Keratinocyte (primary cell): ENCODE measurements around the gene PLXND1. TPM values are rescaled to one million over a fixed set of nuclear protein-coding genes. Genes with fewer than 3 reads are reported as not detected.

Source experiments
- DNase-seq: peaks from one replicate; pipeline ENCODE4 v3.0.0-alpha.2; 2011; ENCODE audit warnings: low read depth, missing footprints, low spot score
- FAIRE-seq: peaks from 2 replicates; lab custom pipeline; 2011; peaks lifted over from hg19 to GRCh38; lab: Jason Lieb, UNC
- H2AFZ ChIP-seq: 2 replicates; pipeline ENCODE4 v1.6.0; 2012; ENCODE audit warnings: low read length, control low read depth, inconsistent platforms; ENCODE audit not compliant: control insufficient read depth
- H3K27ac ChIP-seq: 2 replicates; pipeline ENCODE4 v1.5.1; 2011; ENCODE audit warnings: low read length; ENCODE audit not compliant: control insufficient read depth, insufficient read depth
- H3K27me3 ChIP-seq: 3 replicates; pipeline ENCODE4 v1.6.0; 2011; ENCODE audit warnings: low read length; ENCODE audit not compliant: control insufficient read depth, insufficient read depth; ENCODE audit errors: extremely low read depth
- H3K36me3 ChIP-seq, 2 experiments: 2 replicates in 1 of 2; 3 replicates in 1 of 2; pipeline ENCODE4 v1.5.1; 2011; ENCODE audit warnings: low read length in 2 of 2, mild to moderate bottlenecking in 1 of 2; ENCODE audit not compliant: control insufficient read depth in 2 of 2, insufficient read depth in 2 of 2; ENCODE audit errors: extremely low read depth in 1 of 2
- H3K4me1 ChIP-seq: 3 replicates; pipeline ENCODE4 v1.5.1; 2011; ENCODE audit warnings: low read length; ENCODE audit not compliant: control insufficient read depth, insufficient read depth; ENCODE audit errors: extremely low read depth
- H3K4me2 ChIP-seq: 3 replicates; pipeline ENCODE4 v1.6.0; 2011; ENCODE audit warnings: low read depth, low read length; ENCODE audit not compliant: control insufficient read depth, insufficient read depth; ENCODE audit errors: extremely low read depth
- H3K4me3 ChIP-seq, 3 experiments: fragments of 200-600 bp in 1 of 3; sonication (generic) in 1 of 3; 2 replicates in 2 of 3; 3 replicates in 1 of 3; pipeline ENCODE4 v1.5.1; 2011 to 2016; ENCODE audit warnings: low read length in 3 of 3, mild to moderate bottlenecking in 3 of 3, control low read depth in 2 of 3, inconsistent platforms in 1 of 3, low read depth in 1 of 3, mixed read lengths in 1 of 3, mixed run types in 1 of 3, moderate library complexity in 1 of 3; ENCODE audit not compliant: control insufficient read depth in 2 of 3, insufficient read depth in 2 of 3; ENCODE audit errors: extremely low read depth in 1 of 3
- H3K79me2 ChIP-seq: 2 replicates; pipeline ENCODE4 v1.6.0; 2012; ENCODE audit warnings: low read length; ENCODE audit not compliant: control insufficient read depth, insufficient read depth
- H3K9ac ChIP-seq: 3 replicates; pipeline ENCODE4 v1.6.0; 2011; ENCODE audit warnings: low read length; ENCODE audit not compliant: control insufficient read depth, insufficient read depth; ENCODE audit errors: extremely low read depth
- H3K9me1 ChIP-seq: 3 replicates; pipeline ENCODE4 v1.6.0; 2011; ENCODE audit warnings: low read length; ENCODE audit not compliant: control insufficient read depth, insufficient read depth; ENCODE audit errors: extremely low read depth
- H3K9me3 ChIP-seq: 2 replicates; pipeline ENCODE4 v1.5.1; 2012; ENCODE audit warnings: low read depth, low read length; ENCODE audit not compliant: control insufficient read depth
- H4K20me1 ChIP-seq: 3 replicates; pipeline ENCODE4 v1.6.0; 2011; ENCODE audit warnings: low read length; ENCODE audit not compliant: control insufficient read depth, insufficient read depth; ENCODE audit errors: extremely low read depth
- EZH2 ChIP-seq: IDR thresholded peaks from one replicate; pipeline ENCODE4 v1.6.1; 2012; ENCODE audit warnings: inconsistent platforms, mild to moderate bottlenecking, low read length, moderate library complexity
- dilution Hi-C: fragments of 300-500 bp; cut with MboI; formaldehyde crosslinking; loops from one replicate; pipeline ENCODE4 v1.7.0; 2020; ENCODE audit warnings: low sequenced_read_pairs; ENCODE audit not compliant: extremely low pct_ligation_motif_present
- polyA plus RNA-seq, 5 experiments: library from polyadenylated mRNA; depleted of rRNA in 3 of 5; stranded (reverse) in 3 of 5; stranded (forward) in 1 of 5; unstranded in 1 of 5; fragments of >200 nt; gene quantifications; 1 replicate in 1 of 5; 2 replicates in 3 of 5; 3 replicates in 1 of 5; pipeline versions ENCODE4 v1.2.1 to v1.2.3, GENCODE V29; 2011 to 2012; ENCODE audit warnings: missing spikeins in 2 of 5, low read depth in 1 of 5, low replicate concordance in 1 of 5
- TF ChIP-seq, protein P1 (sequence below), 3 experiments: IDR thresholded peaks in 1 of 3; conservative IDR thresholded peaks in 1 of 3; optimal IDR thresholded peaks in 1 of 3; 2 replicates in 2 of 3; 3 replicates in 1 of 3; pipeline versions ENCODE3 to v1.5.1; 2011; ENCODE audit warnings: low read length in 3 of 3, mild to moderate bottlenecking in 3 of 3, moderate library complexity in 2 of 3, control low read depth in 1 of 3, inconsistent platforms in 1 of 3; ENCODE audit not compliant: insufficient read depth in 2 of 3; ENCODE audit errors: extremely low read depth in 1 of 3

Gene PLXND1
- polyA plus RNA-seq, 1 donor (not counting 4 experiments of a cell fraction or from before 2014, with no cell fraction given) = 0.09 TPM

- H3K79me2 ChIP-seq = no peaks in the 10 kb centered on the region
- FAIRE-seq (no peak), DNase-seq (no peak)
- H3K36me3 ChIP-seq = no peaks in the 10 kb centered on the region
- no peaks in the 10 kb centered on the region for H3K27me3 ChIP-seq
- no peaks in the 10 kb centered on the region for H3K4me1 ChIP-seq
- H3K9me3 ChIP-seq = no peaks in the 10 kb centered on the region
- no peak overlapping the region for H3K27ac ChIP-seq
- no peaks in the 10 kb centered on the region for H4K20me1 ChIP-seq
- H2AFZ ChIP-seq = no peak overlapping the region
- TF ChIP-seq, protein P1, sequence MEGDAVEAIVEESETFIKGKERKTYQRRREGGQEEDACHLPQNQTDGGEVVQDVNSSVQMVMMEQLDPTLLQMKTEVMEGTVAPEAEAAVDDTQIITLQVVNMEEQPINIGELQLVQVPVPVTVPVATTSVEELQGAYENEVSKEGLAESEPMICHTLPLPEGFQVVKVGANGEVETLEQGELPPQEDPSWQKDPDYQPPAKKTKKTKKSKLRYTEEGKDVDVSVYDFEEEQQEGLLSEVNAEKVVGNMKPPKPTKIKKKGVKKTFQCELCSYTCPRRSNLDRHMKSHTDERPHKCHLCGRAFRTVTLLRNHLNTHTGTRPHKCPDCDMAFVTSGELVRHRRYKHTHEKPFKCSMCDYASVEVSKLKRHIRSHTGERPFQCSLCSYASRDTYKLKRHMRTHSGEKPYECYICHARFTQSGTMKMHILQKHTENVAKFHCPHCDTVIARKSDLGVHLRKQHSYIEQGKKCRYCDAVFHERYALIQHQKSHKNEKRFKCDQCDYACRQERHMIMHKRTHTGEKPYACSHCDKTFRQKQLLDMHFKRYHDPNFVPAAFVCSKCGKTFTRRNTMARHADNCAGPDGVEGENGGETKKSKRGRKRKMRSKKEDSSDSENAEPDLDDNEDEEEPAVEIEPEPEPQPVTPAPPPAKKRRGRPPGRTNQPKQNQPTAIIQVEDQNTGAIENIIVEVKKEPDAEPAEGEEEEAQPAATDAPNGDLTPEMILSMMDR (optimal IDR thresholded peaks at IDR 0.05 in 1 of 3, IDR thresholded peaks at IDR 0.05 in 1 of 3, conservative IDR thresholded peaks at IDR 0.05 in 1 of 3; ENCODE audit: extremely low read depth in 1 of 3, insufficient read depth in 2 of 3, low read length in 3 of 3) = no peak
- H3K4me2 ChIP-seq = no peak overlapping the region
- no peaks in the 10 kb centered on the region for H3K9me1 ChIP-seq
- no peak overlapping the region for H3K9ac ChIP-seq
- no peak overlapping the region for H3K4me3 ChIP-seq
- dilution Hi-C loops = no loop called here
Measured at GRCh38 chr3:129543999-129544398, 62.5 kb downstream of the PLXND1 start.

DNA sequence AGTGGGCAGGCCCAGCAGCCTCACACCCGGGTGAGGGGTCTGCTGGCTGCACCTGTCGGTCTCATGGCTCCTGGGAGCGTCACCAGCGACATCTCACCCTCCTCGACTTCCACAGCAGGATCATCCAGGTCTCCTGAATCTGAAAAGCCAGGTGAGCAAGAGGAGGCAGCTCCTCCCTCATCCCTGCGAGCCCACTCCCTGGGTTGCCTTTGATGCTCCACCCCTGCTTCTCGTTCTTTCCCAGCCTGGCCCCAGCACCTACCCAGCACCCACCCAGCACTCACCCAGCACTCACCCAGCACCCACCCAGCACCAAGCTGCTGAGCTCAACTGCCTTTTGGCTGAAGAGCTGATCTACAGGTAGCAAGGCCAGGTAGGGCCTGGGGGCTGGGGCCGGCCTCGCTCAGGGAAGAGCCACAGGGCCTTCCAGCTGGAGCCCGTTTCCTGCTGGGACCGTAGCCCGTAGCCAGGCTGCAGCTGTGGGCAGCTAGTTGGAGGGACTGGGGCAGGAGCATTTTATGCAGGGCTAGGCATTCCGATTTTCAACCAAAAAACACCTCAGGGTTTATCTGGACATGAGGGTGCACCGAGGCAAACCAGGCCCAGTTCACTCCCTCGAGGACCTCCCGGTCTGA lies 63.2 kb downstream of the PLXND1 start, which contains the start of gene H1-8:
TSS of gene H1-8 (plus strand) at position 20 of the 635 bp plus-strand sequence. CDS start at position 64, 44 bp downstream.
- no peak within 1 kb of the TSS for H3K4me3 ChIP-seq
- no peak within 1 kb of the TSS for H2AFZ ChIP-seq
- dilution Hi-C loops = no loop called here
- H3K36me3 ChIP-seq = no peaks in the 10 kb centered on the region
- no peak within 1 kb of the TSS for H3K4me2 ChIP-seq
- no peaks in the 10 kb centered on the region for H3K27me3 ChIP-seq
- no peak for TF ChIP-seq EZH2
- TF ChIP-seq, protein P1 (optimal IDR thresholded peaks at IDR 0.05 in 1 of 3, IDR thresholded peaks at IDR 0.05 in 1 of 3, conservative IDR thresholded peaks at IDR 0.05 in 1 of 3; ENCODE audit: extremely low read depth in 1 of 3, insufficient read depth in 2 of 3, low read length in 3 of 3) = no peak
- no peak within 1 kb of the TSS for H3K27ac ChIP-seq
- no peaks in the 10 kb centered on the region for H3K4me1 ChIP-seq
- H3K9me1 ChIP-seq = no peaks in the 10 kb centered on the region
- no peak within 1 kb of the TSS for H3K9ac ChIP-seq
- no peaks in the 10 kb centered on the region for H4K20me1 ChIP-seq
- H3K79me2 ChIP-seq = no peaks in the 10 kb centered on the region
- DNase-seq (no peak), FAIRE-seq (no peak)
- H3K9me3 ChIP-seq = no peaks in the 10 kb centered on the region
